ENCODE data around the gene RAD54L.
"Not testable (repeated sequence)": the region's sequence is repeated elsewhere in the genome, so short reads cannot be mapped to it uniquely, and the experiment has no call there.

Gene RAD54L

GRCh38 chr1:46221749-46222148 lies 25.8 kb upstream of the RAD54L start:
- H3K27ac ChIP-seq, result no peak overlapping the region

GRCh38 chr1:46223055-46223454 lies 24.5 kb upstream of the RAD54L start:
- peak overlapping the region; percentile 31 for H3K27ac ChIP-seq

More at GRCh38 chr1:46221749-46222148, 25.8 kb upstream of the RAD54L start:
- TF ChIP-seq CTCF (conservative IDR thresholded peaks at IDR 0.05), result no peak

GRCh38 chr1:46223472-46223943 lies 24.1 kb upstream of the RAD54L start:
- TF ChIP-seq CTCF (conservative IDR thresholded peaks at IDR 0.05), result peak; percentile 96
- peak overlapping the region; percentile 31 for H3K27ac ChIP-seq

GRCh38 chr1:46224966-46225365 lies 22.6 kb upstream of the RAD54L start:
- H3K27ac ChIP-seq, result no peak overlapping the region
- TF ChIP-seq CTCF (conservative IDR thresholded peaks at IDR 0.05), result no peak

- not testable (repeated sequence) for H3K27ac ChIP-seq
Observed at GRCh38 chr1:46231231-46231630, 16.3 kb upstream of the RAD54L start.

- no peak overlapping the region for H3K27ac ChIP-seq
- TF ChIP-seq CTCF (conservative IDR thresholded peaks at IDR 0.05), result no peak
Observed at GRCh38 chr1:46236882-46237281, 10.7 kb upstream of the RAD54L start.

- H3K27ac ChIP-seq, result not testable (repeated sequence)
Observed at GRCh38 chr1:46238865-46239264, 8.7 kb upstream of the RAD54L start.

GRCh38 chr1:46241733-46242132 lies 5.8 kb upstream of the RAD54L start:
- H3K27ac ChIP-seq, result not testable (repeated sequence)

- no peak overlapping the region for H3K27ac ChIP-seq
- no peak for TF ChIP-seq CTCF (conservative IDR thresholded peaks at IDR 0.05)
Observed at GRCh38 chr1:46242918-46243317, 4.6 kb upstream of the RAD54L start.

- H3K27ac ChIP-seq, result not testable (repeated sequence)
Observed at GRCh38 chr1:46243831-46244230, 3.7 kb upstream of the RAD54L start.

All from VCaP (cell line).